WTC11 (cell line): Measurements from ENCODE around the gene ANKRD13D. TPM values are rescaled to one million over a fixed set of nuclear protein-coding genes. Genes with fewer than 3 reads are reported as not detected.

Experiments
- ATAC-seq: fragments of 200-7000 bp; cut with Tn5 transposase; 2 replicates; pipeline ENCODE4 v1.10.0; 2021; ENCODE audit warnings: mild to moderate bottlenecking, moderate library complexity
- CTCF ChIA-PET: fragments of 300-600 bp; sonication (Branson Sonifier 250); formaldehyde crosslinking; loops from one replicate; lab custom pipeline; 2021; ENCODE audit warnings: antibody characterized with exemption; lab: Charles Lee
- POLR2A ChIA-PET: fragments of 350-600 bp; sonication (Branson Sonifier 250); formaldehyde crosslinking; loops from one replicate; lab custom pipeline; 2021; ENCODE audit warnings: antibody characterized with exemption; lab: Charles Lee
- DNase-seq: peaks from one replicate; pipeline ENCODE4 v3.0.0; 2021; ENCODE audit warnings: low spot score
- H3K27ac Mint-ChIP-seq: 2 replicates; pipeline ENCODE4 v1.8.0; 2021; ENCODE audit warnings: mixed read lengths
- H3K27me3 Mint-ChIP-seq: 2 replicates; pipeline ENCODE4 v1.8.0; 2021; ENCODE audit warnings: low read depth, mild to moderate bottlenecking, moderate library complexity, mixed read lengths
- H3K36me3 Mint-ChIP-seq: 2 replicates; pipeline ENCODE4 v1.8.0; 2021; ENCODE audit warnings: mixed read lengths
- H3K4me1 Mint-ChIP-seq: 2 replicates; pipeline ENCODE4 v1.8.0; 2022; ENCODE audit warnings: mixed read lengths
- H3K4me3 Mint-ChIP-seq: 2 replicates; pipeline ENCODE4 v1.8.0; 2021; ENCODE audit warnings: mild to moderate bottlenecking, moderate library complexity, mixed read lengths
- H3K9me3 Mint-ChIP-seq: 2 replicates; pipeline ENCODE4 v1.8.0; 2021; ENCODE audit warnings: mixed read lengths
- ATF1 ChIP-seq: sonication (generic); formaldehyde crosslinking; IDR thresholded peaks from 2 replicates; pipeline ENCODE4 v1.8.1; 2023; ENCODE audit warnings: mild to moderate bottlenecking, moderate library complexity, missing genetic modification reagents
- FOXP1 ChIP-seq: sonication (generic); formaldehyde crosslinking; IDR thresholded peaks from 2 replicates; pipeline ENCODE4 v1.8.0; 2022; ENCODE audit warnings: missing genetic modification reagents, mild to moderate bottlenecking, moderate library complexity, borderline replicate concordance
- MXD4 ChIP-seq: fragments of 250-450 bp; sonication (Bioruptor Pico); IDR thresholded peaks from 2 replicates; pipeline ENCODE4 v1.8.0; 2021; ENCODE audit warnings: mild to moderate bottlenecking, moderate library complexity, borderline replicate concordance
- NR3C1 ChIP-seq: sonication (generic); formaldehyde crosslinking; conservative IDR thresholded peaks from 2 replicates; pipeline ENCODE4 v1.8.1; 2023; ENCODE audit warnings: low read depth, mild to moderate bottlenecking, missing genetic modification reagents
- TEAD1 ChIP-seq: sonication (generic); formaldehyde crosslinking; IDR thresholded peaks from 2 replicates; pipeline ENCODE4 v1.8.0; 2022; ENCODE audit warnings: mild to moderate bottlenecking, missing genetic modification reagents
- ZNF219 ChIP-seq: sonication (generic); formaldehyde crosslinking; IDR thresholded peaks from 2 replicates; pipeline ENCODE4 v1.8.0; 2023; ENCODE audit warnings: missing genetic modification reagents, mild to moderate bottlenecking, borderline replicate concordance
- ZNF263 ChIP-seq: sonication (generic); formaldehyde crosslinking; IDR thresholded peaks from 2 replicates; pipeline ENCODE4 v1.8.1; 2022; ENCODE audit warnings: low read depth, mild to moderate bottlenecking, moderate library complexity, missing genetic modification reagents
- total RNA-seq: library from RNA; stranded (reverse); gene quantifications from 3 replicates; pipeline ENCODE4 v1.2.3, GENCODE V29; 2021
- TF ChIP-seq, protein P1 (sequence below): fragments of 250-450 bp; sonication (Bioruptor Pico); IDR thresholded peaks from 2 replicates; pipeline ENCODE4 v1.9.0; 2021; ENCODE audit warnings: moderate library complexity, mild to moderate bottlenecking, inconsistent platforms, borderline replicate concordance
- TF ChIP-seq, protein P2 (sequence below): sonication (generic); formaldehyde crosslinking; IDR thresholded peaks from 2 replicates; pipeline ENCODE4 v1.8.0; 2023; ENCODE audit warnings: mild to moderate bottlenecking, missing genetic modification reagents
- TF ChIP-seq, protein P3 (sequence below): fragments of 250-450 bp; sonication (Bioruptor Pico); IDR thresholded peaks from 2 replicates; pipeline ENCODE4 v2.1.2; 2022; ENCODE audit warnings: mild to moderate bottlenecking, moderate library complexity
- TF ChIP-seq, protein P4 (sequence below): sonication (generic); formaldehyde crosslinking; IDR thresholded peaks from 2 replicates; pipeline ENCODE4 v1.8.1; 2022; ENCODE audit warnings: mild to moderate bottlenecking, moderate library complexity, missing genetic modification reagents
- TF ChIP-seq, protein P5 (sequence below): sonication (generic); formaldehyde crosslinking; IDR thresholded peaks from 2 replicates; pipeline ENCODE4 v1.8.1; 2023; ENCODE audit warnings: mild to moderate bottlenecking, moderate library complexity, missing genetic modification reagents

The ANKRD13D gene
- total RNA-seq, 1 experiment from 2014 or later: 55.5 TPM

DNA sequence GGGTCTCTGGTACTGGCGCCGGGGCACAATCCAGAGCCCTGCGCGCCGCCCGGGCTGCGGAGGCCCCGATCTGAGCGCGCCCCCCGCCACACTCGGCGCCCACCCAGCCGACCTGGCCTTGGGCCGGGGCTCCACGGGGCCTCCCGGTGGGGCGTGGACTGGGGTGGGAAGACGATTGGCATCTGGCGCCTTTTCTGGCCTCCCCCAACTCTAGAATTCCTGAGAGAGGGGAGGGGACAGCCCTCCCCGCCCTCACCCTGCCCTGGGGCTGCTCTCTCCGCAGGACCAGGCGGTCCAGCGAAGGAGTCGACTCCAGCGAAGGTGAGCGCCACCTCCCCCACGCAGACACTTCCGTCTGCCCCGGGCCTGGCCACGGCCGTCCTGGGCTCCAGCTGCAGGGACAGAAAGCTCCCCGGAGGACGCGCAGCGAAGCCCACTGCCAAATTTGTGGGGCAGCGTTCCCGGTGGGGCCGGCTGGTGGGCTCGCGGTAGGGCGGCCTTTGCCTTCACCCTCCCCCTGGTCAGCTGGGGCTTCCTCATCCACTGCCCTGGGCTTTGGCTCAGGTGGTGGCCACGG is 14.8 kb downstream of the ANKRD13D start:
- peak; percentile 38 for DNase-seq
- H3K4me3 Mint-ChIP-seq: peak overlapping the region; percentile 58

DNA sequence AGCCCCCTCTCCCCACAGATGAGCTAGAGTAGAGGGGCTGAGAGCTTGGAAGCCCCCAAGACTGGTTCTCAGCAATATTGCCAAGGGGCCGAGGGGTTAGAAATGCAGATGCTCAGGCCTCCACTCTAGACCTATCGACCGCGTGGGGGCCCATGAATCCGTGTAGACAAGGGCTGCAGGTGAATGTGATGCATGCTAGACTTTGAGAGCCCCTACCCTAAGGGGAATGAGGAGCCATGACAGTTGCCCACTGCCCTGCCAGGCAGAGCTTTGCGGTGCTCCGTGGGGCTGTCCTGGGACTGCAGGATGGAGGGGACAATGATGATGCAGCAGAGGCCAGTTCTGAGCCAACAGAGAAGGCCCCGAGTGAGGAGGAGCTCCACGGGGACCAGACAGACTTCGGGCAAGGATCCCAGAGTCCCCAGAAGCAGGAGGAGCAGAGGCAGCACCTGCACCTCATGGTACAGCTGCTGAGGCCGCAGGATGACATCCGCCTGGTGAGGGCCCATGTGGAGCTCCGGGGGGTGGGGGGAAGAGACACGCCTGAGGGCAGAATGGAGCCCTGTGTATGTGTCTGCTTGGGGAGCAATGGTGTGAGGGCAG is 15.5 kb downstream of the ANKRD13D start:
- TF ChIP-seq FOXP1: peak; percentile 25; the same call in 1 of the 2 replicates
- TF ChIP-seq, protein P1, sequence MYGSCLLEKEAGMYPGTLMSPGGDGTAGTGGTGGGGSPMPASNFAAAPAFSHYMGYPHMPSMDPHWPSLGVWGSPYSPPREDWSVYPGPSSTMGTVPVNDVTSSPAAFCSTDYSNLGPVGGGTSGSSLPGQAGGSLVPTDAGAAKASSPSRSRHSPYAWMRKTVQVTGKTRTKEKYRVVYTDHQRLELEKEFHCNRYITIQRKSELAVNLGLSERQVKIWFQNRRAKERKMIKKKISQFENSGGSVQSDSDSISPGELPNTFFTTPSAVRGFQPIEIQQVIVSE (CRISPR knock-in tag): no peak
- H3K4me3 Mint-ChIP-seq: peak overlapping the region; percentile 58
- ATAC-seq: no peak
- peaks cover 11% of the 10 kb centered on the region for H3K4me1 Mint-ChIP-seq
- H3K36me3 Mint-ChIP-seq: peaks cover 1% of the 10 kb centered on the region; the same call in 1 of the 2 replicates
- peaks cover 4% of the 10 kb centered on the region; the same call in 1 of the 2 replicates for H3K27me3 Mint-ChIP-seq
- no peaks in the 10 kb centered on the region for H3K9me3 Mint-ChIP-seq
- peak; percentile 10 for DNase-seq
- no peak overlapping the region for H3K27ac Mint-ChIP-seq
- POLR2A ChIA-PET: interaction anchor here (0.5 to 1.2 kb wide), 2 partner anchors 22 to 161 kb away, joined by 3 read pairs; no protein-coding TSS in a partner anchor
- CTCF ChIA-PET: interaction anchor here (0.6 to 5.3 kb wide), 9 partner anchors 11 to 689 kb away, joined by 3 to 103 read pairs (median 3); partner anchors contain the start of genes ANKRD13D and GRK2

More for the DNA sequence above, 14.8 kb downstream of the ANKRD13D start:
- POLR2A ChIA-PET: interaction anchor here (0.5 to 1.6 kb wide), 7 partner anchors 10 to 758 kb away, joined by 3 to 24 read pairs (median 3); partner anchors contain the start of genes ANKRD13D and ZDHHC24
- peaks cover 2% of the 10 kb centered on the region; the same call in 1 of the 2 replicates for H3K36me3 Mint-ChIP-seq
- no peaks in the 10 kb centered on the region for H3K9me3 Mint-ChIP-seq
- peak; percentile 23 for ATAC-seq
- peaks cover 4% of the 10 kb centered on the region; the same call in 1 of the 2 replicates for H3K27me3 Mint-ChIP-seq
- TF ChIP-seq, protein P2, sequence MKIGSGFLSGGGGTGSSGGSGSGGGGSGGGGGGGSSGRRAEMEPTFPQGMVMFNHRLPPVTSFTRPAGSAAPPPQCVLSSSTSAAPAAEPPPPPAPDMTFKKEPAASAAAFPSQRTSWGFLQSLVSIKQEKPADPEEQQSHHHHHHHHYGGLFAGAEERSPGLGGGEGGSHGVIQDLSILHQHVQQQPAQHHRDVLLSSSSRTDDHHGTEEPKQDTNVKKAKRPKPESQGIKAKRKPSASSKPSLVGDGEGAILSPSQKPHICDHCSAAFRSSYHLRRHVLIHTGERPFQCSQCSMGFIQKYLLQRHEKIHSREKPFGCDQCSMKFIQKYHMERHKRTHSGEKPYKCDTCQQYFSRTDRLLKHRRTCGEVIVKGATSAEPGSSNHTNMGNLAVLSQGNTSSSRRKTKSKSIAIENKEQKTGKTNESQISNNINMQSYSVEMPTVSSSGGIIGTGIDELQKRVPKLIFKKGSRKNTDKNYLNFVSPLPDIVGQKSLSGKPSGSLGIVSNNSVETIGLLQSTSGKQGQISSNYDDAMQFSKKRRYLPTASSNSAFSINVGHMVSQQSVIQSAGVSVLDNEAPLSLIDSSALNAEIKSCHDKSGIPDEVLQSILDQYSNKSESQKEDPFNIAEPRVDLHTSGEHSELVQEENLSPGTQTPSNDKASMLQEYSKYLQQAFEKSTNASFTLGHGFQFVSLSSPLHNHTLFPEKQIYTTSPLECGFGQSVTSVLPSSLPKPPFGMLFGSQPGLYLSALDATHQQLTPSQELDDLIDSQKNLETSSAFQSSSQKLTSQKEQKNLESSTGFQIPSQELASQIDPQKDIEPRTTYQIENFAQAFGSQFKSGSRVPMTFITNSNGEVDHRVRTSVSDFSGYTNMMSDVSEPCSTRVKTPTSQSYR (CRISPR knock-in tag): 0 out of 2 replicates have a peak, but pooled peaks have one; percentile 29
- TF ChIP-seq MXD4 (CRISPR knock-in tag) (no peak), ZNF263 (CRISPR knock-in tag) (0 out of 2 replicates have a peak, but pooled peaks have one; percentile 17), TEAD1 (CRISPR knock-in tag) (0 out of 2 replicates have a peak, but pooled peaks have one; percentile 17), ATF1 (CRISPR knock-in tag) (0 out of 2 replicates have a peak, but pooled peaks have one; percentile 35), ZNF219 (CRISPR knock-in tag) (0 out of 2 replicates have a peak, but pooled peaks have one; percentile 32), NR3C1 (0 out of 2 replicates have a peak, but pooled peaks have one; percentile 23)
- TF ChIP-seq, protein P3, sequence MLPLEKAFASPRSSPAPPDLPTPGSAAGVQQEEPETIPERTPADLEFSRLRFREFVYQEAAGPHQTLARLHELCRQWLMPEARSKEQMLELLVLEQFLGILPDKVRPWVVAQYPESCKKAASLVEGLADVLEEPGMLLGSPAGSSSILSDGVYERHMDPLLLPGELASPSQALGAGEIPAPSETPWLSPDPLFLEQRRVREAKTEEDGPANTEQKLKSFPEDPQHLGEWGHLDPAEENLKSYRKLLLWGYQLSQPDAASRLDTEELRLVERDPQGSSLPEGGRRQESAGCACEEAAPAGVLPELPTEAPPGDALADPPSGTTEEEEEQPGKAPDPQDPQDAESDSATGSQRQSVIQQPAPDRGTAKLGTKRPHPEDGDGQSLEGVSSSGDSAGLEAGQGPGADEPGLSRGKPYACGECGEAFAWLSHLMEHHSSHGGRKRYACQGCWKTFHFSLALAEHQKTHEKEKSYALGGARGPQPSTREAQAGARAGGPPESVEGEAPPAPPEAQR: no peak
- TF ChIP-seq, protein P4, sequence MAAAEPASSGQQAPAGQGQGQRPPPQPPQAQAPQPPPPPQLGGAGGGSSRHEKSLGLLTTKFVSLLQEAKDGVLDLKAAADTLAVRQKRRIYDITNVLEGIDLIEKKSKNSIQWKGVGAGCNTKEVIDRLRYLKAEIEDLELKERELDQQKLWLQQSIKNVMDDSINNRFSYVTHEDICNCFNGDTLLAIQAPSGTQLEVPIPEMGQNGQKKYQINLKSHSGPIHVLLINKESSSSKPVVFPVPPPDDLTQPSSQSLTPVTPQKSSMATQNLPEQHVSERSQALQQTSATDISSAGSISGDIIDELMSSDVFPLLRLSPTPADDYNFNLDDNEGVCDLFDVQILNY (CRISPR knock-in tag): no peak
- TF ChIP-seq, protein P5, sequence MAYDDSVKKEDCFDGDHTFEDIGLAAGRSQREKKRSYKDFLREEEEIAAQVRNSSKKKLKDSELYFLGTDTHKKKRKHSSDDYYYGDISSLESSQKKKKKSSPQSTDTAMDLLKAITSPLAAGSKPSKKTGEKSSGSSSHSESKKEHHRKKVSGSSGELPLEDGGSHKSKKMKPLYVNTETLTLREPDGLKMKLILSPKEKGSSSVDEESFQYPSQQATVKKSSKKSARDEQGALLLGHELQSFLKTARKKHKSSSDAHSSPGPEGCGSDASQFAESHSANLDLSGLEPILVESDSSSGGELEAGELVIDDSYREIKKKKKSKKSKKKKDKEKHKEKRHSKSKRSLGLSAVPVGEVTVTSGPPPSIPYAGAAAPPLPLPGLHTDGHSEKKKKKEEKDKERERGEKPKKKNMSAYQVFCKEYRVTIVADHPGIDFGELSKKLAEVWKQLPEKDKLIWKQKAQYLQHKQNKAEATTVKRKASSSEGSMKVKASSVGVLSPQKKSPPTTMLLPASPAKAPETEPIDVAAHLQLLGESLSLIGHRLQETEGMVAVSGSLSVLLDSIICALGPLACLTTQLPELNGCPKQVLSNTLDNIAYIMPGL (CRISPR knock-in tag): peak; percentile 16
- TF ChIP-seq, all 79 proteins: peak for 7
- CTCF ChIA-PET: interaction anchor here (0.6 to 5.3 kb wide), 19 partner anchors 12 to 325 kb away, joined by 3 to 103 read pairs (median 7); partner anchors contain the start of genes ANKRD13D, GRK2, KDM2A and NUDT8
- Mint-ChIP-seq H3K27ac (no peak overlapping the region), H3K4me1 (peaks cover 11% of the 10 kb centered on the region)
